IPS DF 19.7 (cell line): ENCODE results near the gene NPTN.
A peak's percentile ranks its signal among the peaks of the same experiment; 100 is the strongest.

Source experiments
- DNase-seq: peaks from one replicate; pipeline ENCODE4 v3.0.0-alpha.2; 2013; ENCODE audit warnings: low read depth, low spot score

Gene NPTN

GRCh38 chr15:73518180-73518862, 114.9 kb downstream of the NPTN start:
- DNase-seq: peak; percentile 61

- no peak for DNase-seq
These were observed 115.6 kb downstream of the NPTN start for GRCh38 chr15:73517566-73517965.

- DNase-seq: no peak
These were observed 117.7 kb downstream of the NPTN start for GRCh38 chr15:73515527-73515926.
